DMS79 treated with DMSO at 0.1 percent for 48 hours (cell line): ENCODE data around the gene CFAP58.
"Not testable (repeated sequence)": the region's sequence is repeated elsewhere in the genome, so short reads cannot be mapped to it uniquely, and the experiment has no call there.

Experiments used
- DNase-seq: peaks from one replicate; lab custom pipeline; 2025; lab: John Stamatoyannopoulos, UW

CFAP58 gene

DNA sequence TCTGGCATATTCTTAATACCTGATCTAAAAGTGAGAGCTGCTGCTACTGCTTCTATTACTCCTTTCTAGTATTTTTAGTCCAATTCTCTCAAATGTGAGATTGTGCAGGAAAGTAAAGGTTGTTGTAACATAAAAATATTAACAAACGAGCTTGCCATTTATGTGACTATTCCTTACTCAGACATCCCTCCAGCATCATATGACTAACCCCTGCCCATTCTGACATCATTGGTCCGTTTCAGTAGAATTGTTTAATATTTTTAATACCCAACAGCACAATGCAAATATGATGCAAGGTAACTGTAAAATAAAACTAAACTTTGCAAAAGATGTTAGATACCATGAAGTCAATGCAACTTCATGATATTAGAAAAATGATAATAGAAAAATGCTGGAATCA lies 83.6 kb downstream of the CFAP58 start:
- no peak for DNase-seq

DNA sequence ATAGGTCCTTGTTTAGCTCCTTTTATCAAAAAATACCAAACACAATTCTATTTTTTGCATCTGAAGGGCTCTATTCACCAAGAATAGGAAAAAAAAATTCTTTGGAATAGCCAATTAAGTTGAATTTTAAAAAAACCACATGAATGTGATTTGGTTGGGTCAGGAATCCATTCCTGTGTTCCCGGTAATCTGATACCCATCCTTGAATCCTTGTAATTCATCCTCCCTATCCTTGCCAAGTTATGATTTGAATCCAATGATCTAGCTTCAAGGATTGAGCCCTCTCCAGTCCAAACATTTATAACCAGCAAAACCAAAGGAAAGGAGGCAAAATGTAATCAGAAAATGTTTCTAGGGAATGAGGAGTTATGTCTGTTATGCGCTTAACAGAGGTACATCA lies 86.6 kb downstream of the CFAP58 start:
- DNase-seq: no peak

DNA sequence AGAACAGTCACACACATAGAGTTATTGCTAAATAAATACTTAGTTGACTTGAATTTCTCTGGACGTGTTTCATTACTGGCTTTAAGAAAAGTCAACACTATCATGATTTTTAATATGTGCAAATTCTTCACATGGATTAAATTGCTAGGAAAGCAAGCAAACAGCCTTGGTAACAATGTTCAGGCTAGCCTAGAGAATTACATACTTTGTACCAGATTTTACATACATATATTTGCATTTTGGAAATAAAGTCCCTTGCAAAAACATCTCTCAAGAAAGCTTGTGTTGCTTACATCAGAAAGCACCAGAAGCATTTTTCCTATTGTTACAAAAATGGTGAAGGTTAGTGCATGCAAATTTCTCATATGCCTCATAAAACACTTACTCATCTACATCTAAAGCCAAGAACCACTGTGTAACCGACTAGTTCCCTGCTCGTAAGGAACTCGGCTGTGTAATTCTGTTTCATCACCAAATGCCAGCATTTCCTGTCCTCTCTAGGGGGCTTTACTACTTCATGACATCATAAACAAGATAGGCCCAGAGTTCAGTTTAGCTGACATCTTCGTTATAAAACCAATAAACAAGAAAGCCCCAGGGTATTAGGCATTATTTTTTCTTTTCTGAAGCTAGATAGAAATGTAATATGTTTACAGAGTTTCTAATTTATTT lies 87.8 kb downstream of the CFAP58 start:
- DNase-seq: no peak

DNA sequence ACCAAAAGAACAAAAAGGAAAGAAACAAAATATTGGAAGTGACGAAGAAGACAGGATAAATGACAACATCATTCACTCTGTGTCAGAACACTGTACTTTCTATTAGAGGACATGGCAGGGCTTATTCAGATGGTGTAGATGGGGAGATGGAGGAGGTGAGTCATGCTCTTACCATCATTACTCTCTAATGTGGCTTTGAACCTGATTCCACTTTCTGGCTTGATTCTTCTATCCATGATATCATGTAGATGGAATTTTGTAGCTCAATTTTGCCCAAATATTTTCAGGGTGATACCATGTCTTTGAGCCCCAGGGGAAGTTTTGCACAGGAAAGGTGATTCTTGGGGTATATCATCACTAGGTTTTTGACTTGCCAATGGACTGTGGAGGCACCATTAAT lies 91.7 kb downstream of the CFAP58 start:
- no peak for DNase-seq

DNA sequence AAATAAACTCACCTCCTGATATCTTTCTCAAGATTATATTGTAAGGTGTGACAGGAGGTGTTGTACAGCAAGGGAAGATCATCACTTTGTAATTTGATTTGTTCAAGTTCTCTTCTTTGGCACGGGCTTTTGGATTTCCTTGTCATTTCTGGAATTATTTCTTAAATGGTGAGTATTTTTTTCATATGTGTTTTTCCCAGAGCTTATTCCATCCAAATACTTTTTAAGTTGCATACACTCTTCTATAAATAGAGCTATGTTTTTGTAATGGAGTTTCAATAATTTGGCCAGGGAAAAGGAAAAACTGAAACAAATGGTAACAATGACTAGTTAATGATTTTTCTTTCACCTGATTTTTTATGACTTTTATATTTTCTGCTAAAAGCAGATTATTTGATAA lies 92.5 kb downstream of the CFAP58 start:
- no peak for DNase-seq

DNA sequence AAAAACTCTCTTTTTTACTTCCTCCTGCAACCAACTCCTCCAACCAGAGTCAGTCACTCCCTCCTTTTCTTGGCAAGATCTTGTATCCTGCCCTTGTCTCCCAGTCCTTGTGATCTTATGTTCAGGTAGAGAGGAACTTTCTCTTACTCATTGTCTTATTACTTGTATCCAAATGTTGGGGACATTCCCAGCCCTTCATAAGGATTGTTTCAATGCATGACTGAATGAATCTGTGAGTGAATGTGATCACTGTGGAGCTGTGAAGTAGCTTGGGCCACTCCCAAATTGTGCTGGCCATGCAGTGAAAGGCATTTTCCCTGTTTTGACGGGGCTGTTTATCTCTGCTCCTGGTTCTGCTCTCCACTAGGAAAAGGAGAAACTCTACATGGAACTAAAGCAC lies 93.7 kb downstream of the CFAP58 start:
- no peak for DNase-seq

DNA sequence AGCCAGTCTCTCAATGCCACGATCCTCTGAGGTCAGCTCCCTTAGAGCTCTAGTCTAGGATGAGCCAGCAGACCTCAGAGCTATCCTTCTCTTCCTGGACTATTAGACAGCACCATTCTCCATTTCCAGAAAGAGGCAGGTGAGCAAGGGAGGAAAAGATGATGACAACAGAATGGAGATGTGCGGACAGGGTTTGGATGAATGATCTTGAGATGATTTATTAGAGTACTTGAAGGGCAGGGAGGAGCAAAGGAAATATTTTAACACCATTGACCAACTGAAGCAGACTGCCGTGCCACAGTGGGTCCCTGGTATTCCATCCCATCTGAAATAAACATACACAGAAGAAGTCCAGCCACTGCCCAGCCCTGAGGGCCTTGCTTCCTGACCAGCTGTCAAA lies 94.3 kb downstream of the CFAP58 start:
- DNase-seq: no peak

DNA sequence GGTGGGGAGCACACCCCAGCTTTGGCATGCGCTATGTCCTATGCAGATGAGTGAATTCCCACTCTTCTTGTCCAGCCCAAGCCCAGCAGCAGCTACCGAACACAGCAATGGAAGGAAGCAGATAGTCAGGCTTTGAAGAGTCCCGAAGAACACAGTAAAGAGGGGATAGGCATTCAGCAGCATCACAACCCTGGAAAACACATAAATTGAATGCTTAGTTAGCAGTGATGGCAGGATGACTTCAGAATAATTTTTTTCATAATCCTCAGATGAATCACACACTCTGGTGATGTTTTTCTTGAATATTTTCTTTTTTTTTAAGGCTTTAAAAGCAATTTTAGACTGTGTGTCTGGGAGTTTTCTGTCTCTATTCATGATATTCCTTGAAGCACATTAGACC lies 95.8 kb downstream of the CFAP58 start:
- DNase-seq: no peak

DNA sequence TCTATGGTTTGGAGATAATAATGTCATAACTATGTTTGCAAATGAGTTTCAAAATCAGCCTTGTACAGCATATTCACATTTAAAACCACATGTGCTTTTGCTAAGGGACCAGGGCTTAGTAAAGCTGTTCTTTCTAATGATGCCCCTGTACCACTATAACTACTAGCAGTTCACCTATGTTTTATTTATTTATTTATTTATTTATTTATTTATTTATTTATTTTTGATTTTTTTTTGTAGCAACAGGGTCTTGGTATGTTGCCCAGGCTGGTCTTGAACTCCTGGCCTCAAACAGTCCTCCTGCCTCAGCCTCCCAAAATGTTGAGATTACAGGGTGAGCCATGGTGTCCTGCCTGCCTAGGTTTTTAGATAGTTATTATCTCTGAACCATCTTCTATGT lies 96.9 kb downstream of the CFAP58 start:
- no peak for DNase-seq

DNA sequence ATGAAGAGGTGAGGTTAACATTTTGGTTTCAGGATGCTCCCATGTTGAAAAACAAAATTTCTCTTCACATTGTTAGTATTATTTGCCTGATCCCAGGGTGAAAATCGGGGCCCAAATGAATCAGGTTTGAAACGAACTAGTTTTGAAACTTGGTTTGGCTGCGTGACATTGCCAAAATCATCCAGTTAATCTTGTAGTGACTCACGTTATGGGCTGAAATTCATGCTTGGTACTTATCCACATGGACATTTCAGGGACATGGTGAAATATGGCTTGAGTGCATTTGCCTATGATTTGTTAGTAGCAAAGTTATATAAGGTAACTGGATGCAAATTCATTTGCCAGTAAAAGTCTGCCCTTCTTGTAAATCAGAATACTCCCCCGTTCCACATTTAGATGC lies 97.3 kb downstream of the CFAP58 start:
- no peak for DNase-seq

DNA sequence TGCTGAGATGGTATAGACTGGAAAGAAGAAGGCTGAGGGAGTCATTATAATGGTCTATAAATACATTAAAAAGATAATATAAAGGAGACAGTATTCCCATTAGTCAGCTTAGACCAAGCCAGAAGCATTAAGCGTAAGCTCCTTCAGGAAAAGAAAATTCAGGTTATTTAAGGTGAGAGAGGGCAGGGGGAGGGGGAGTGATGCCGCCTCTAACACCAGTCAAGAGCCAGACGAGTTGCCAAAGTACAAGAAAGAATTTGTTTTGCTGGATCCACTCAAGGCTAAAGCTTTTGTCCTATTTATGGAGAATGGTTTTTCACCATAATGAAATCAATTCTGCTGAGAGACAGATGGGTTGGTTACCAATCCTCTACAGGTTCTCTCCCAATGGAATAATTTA lies 99.3 kb downstream of the CFAP58 start:
- no peak for DNase-seq

DNA sequence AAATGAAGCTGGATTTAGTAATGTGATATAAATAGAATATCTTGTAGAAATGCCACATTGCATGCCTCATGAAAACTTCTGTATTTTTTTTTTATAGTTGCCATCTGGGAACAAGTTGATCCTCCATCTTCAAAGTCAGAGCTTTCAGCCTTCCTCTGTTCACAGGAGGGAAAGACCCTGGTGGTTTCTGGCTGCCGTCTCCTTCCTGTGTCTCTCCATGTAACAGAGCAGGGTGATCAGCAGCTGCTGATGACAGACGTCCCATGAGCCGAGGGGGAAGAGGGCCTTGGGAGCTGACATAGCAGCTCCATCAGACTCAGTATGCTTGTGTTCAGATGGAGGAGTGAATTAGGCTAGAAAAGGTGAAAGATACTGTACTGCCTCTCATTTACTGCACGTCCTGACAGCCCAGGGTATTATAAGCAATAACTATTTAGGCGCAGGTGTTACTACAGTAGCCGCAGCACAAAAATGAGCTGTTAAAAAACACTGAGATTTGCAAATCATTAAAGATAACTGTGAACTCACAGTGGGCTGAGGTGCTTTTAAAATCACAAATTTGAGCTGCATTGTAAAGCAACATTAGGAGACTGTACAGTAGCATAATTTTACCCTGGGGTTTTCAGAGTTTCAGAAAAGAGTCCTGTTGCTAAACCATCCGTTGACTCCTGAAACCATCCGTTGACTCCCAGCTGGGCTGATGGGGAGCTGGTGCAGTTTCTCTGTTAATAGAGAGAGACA lies 103.3 kb downstream of the CFAP58 start:
- DNase-seq: no peak

DNA sequence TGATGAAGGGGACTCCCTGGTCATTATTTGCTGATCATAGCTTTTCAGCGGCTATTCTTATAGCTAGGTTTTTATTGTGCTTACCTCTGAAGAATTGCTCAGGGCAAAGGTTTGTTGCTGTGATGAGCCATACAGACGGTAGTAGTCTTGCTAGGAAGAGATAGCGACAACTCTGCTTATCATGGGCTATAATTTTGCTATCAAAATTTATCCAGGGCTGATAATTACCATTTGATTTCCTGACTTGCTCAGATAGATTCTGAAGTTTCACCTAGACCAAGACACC lies 103.9 kb downstream of the CFAP58 start:
- DNase-seq: no peak

DNA sequence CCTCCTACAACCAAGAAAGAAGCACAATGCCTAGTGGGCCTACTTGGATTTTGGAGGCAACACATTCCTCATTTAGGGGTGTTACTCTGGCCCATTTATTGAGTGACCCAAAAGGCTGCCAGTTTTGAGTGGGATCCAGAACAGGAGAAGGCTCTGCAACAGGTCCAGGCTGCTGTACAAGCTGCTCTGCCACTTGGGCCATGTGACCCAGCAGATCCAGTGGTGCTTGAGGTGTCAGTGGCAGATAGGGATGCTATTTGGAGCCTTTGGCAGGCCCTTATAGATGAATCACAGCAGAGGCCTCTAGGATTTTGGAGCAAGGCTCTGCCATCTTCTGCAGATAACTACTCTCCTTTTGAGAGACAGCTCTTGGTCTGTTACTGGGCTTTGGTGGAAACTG lies 111.9 kb downstream of the CFAP58 start:
- not testable (repeated sequence) for DNase-seq

DNA sequence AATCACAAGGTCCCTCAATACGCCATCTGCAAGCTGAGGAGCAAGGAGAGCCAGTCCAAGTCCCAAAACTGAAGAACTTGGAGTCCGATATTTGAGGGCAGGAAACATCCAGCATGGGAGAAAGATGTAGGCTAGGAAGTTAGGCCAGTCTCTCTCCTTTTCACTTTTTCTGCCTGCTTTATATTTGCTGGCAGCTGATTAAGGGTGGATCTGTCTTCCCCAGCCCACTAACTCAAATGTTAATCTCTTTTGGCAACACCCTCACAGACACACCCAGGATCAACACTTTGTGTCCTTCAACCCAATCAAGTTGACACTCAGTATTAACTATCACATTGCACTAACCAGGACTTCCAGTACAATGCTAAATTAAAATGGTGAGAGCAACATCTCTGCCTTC lies 115.2 kb downstream of the CFAP58 start:
- DNase-seq: not testable (repeated sequence)

DNA sequence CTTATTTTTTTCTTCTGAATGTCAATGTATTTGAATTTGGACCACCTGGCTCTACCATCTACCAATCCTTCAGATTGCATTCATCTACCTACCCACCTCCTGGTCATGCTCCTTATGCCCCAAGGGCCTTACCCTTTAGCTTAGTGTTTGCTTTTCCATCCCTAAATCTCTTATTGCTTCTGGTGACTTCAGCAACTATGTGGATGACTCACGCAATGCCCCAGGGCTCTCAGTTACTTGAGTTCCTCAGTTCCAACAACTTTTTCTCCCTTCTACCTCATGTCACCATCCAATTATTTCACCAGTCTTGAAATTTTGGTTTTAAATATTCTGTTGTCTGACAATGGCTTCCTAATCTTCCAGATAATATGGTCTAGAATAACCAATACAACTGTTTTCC lies 118.9 kb downstream of the CFAP58 start:
- DNase-seq: no peak

DNA sequence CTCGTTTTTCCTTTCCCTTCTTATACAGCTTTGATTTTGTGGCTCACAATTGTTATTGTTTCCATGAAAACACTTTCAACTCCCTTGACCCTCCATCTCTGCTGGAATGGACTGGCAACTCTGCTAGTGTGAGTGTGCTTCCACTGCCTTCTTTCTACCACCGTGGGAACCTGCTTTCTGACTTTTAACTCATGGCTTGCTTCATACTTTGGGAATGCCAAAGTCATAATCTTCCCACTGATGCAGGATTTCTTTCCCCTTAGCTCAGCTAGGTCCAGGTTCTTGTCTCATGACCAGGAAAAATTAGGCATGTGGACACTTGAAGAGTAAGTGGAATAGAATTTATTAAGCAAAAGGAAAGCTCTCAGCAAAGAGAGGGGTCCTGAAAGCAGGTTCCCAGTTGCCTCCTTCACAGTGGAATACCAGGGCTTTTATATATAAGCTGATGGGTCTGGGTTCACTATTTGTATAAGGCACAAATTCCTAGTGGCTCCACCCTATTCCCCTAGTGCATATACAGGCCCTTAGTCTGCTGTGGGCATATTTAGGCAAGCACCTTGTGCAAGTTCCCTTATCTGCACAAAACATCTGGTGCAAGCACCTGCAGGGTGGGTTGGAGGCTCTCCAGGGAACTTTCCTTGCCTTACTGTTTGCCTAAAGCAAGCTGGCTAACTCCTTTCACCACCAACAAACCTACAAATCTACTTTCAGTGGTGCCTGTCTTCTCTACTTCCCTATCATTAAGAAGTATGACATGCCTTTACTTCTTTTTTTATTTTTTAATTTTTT lies 119.5 kb downstream of the CFAP58 start:
- DNase-seq: no peak

DNA sequence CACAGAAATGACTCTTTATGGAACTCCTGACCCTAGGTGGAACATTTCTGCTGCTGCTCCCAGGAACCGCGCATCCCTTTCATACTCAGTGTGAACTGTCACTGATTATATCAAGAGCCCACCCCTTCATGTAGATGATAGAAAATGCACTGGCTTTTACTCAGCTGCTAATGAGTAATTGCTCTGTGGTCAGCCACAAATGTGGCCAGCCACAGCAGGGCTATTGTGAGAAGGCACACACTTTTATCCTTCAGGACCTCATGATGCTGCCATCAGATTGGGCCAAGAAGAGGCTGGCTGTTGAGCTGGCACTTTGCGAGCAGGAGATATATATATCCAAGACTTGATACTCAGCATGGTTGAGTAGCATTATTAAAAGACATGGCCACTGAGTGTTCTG lies 124.7 kb downstream of the CFAP58 start:
- no peak for DNase-seq

DNA sequence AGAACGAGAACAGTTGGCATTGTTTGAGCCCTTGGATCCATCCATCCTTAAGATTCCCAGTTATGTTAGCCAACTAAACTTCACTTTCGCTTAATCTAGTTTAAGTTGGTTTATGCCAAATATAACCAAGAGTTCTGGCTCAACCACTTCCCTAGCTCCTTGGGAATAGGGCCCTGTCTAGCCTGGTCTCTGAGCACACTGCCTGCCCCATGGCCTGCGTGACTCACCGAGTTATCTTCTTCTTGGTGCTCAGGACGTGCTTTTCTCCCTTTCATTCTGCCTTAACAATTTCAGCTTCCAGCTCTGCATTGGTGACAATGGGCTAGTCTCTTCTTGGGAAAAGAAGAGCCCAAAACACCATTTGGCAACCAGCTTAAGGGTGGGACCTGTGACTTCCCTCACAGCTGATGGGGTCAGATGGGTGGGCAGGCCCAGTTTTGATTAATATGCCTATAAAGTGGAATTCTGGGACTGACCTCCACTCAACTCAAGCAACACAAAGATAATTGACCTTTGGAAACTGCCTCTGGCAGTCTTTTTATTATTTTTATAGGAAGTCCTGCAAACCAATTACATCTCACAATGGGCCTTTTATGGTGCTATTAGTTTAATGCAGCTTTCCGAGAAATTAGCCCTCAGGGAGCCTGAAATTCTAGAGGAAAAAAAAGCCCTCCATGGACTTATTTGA lies 126.4 kb downstream of the CFAP58 start:
- DNase-seq: no peak

DNA sequence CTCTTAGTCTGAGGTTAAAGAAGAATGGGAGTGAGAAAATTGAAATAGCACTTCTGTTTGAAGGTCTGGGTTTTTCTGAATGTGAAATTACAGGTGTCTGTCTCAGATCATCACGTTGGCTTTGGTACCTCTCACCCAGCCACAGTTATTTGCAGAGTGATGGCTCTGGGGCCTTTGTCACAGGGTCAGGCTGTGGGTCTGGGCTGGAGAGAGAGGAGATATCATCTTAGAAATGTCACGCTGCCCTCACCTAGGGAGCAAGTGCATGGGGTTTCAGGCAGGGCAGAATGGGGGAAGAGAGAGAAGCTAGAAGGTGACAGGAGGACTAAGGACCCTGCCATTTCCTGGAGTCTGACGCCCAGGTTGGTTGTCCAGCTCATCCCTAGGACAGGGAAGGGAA lies 127.2 kb downstream of the CFAP58 start:
- DNase-seq: no peak

DNA sequence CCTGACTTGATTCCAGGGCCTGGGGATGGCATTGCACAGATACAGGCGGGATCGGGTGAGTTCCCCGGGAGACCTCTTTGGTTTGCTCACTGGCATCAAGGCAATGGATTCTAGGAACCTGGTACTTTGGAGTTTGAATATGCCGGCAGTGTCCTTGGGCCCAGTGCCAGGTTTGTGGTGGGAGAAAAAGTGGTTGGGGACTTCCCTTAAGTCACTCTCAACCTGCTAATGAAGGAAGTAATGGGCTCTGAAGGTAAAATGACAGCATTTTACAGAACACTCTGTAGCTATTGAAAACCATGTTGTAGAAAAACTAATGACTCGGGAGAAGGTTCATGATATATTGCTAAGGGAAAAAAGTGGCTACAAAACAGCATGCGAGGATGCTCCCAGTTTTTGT lies 129.9 kb downstream of the CFAP58 start:
- DNase-seq: peak; percentile 11

DNA sequence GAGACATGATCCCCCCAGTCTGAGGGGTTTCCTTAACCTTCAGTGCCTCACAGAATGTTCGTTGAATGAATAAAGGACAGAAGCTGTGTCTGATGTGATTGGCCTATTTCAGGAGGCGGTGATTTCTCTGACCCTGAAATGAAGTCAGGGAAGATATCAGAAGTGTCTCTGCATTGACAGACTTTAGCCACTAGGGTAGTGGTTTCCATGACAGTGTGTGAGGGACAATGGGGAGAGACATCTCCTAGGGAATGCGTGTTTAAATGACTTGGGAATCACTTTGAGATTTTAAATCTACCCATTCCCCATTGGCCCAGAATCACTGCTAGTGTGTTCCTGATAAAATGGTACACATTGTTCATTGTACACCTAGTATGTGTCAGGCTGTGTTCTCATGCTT lies 132.0 kb downstream of the CFAP58 start:
- no peak for DNase-seq

DNA sequence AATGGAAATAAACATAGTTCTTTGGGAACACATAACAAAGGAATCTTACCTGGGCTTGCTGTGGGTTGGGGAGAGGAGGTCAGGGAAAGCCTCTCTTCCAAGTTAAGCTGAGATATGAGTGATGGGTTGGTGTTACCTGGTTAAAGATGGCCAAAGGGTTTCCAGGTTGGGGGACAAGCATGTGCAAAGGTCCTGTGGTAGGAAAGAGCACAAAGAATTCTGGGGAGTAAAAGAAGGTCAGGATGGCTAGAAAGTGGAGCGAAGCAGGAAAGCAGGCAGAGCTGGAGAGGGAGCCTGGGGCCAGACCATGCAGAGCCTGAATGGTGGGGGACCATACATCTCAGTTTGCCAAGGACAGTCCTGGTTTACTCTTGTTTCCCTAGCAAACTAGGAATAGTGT lies 133.2 kb downstream of the CFAP58 start:
- DNase-seq: no peak
